Neural crest cell (in vitro differentiated cells): ENCODE results near the gene CRHR1. TPM values are rescaled to one million over a fixed set of nuclear protein-coding genes. Genes with fewer than 3 reads are reported as not detected.

Experiments used
- DNase-seq: peaks from one replicate; pipeline ENCODE4 v3.0.0; 2021; ENCODE audit warnings: low read depth, mixed read lengths, low spot score
- H3K27ac Mint-ChIP-seq: one replicate; pipeline ENCODE4 v1.8.0; 2021; ENCODE audit warnings: mild to moderate bottlenecking, mixed read lengths; ENCODE audit not compliant: unreplicated experiment
- H3K27me3 Mint-ChIP-seq: 2 replicates; pipeline ENCODE4 v1.8.0; 2021; ENCODE audit warnings: low read depth, mild to moderate bottlenecking, mixed read lengths
- H3K36me3 Mint-ChIP-seq: 2 replicates; pipeline ENCODE4 v1.8.0; 2021; ENCODE audit warnings: low read depth, mild to moderate bottlenecking, mixed read lengths
- H3K4me1 Mint-ChIP-seq: 2 replicates; pipeline ENCODE4 v1.8.0; 2021; ENCODE audit warnings: mixed read lengths
- H3K4me3 Mint-ChIP-seq: one replicate; pipeline ENCODE4 v1.8.0; 2021; ENCODE audit warnings: mild to moderate bottlenecking, mixed read lengths
- H3K9me3 Mint-ChIP-seq: 2 replicates; pipeline ENCODE4 v1.8.0; 2021; ENCODE audit warnings: mixed read lengths
- total RNA-seq: library from RNA; stranded (reverse); gene quantifications from 2 replicates; pipeline ENCODE4 v1.2.1, GENCODE V29; 2021
- TF ChIP-seq, protein P1 (sequence below): fragments of 200-600 bp; sonication (generic); conservative IDR thresholded peaks from 2 replicates; pipeline ENCODE4 v1.5.0; 2021; ENCODE audit warnings: antibody characterized with exemption, mild to moderate bottlenecking

The CRHR1 gene
- total RNA-seq, 1 donor from 2014 or later, result 1.1 TPM

DNA sequence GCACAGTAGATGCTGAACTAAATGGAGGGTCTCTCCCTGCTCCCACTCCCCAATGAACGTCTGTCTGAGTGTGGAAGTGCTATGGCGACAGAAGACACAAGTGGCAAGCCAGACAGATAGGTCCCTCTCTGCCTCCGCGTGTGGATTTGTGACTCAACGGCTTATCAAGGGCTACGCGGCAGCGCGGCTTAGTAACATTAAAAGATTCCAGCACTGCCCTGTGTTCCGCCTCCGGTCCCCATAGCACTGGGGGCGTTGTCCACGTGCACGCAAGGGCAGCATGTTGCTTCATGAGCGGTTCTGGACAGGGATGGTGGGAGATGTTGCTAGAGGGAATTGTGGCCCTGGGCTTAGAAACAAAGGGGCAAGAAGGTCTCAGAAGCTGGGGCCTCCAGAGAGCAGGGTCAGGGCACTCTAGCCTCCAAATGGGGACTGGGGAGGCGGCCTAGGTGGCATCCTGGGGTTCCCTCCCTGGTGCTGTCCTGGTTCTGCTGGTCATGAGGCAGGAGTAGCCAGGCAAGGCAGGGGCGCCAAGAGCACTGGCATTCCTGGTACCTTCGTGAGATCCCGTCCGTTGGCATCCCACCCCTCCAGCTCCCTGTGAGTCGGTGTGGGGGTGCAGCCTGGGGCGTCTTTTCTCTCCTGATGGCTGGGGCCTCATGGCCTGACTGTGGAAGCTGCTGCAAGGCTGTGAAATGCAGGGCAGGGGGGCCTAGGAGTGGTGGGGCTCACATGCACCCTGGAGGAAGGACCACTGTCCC is 9.1 kb downstream of the CRHR1 start:
- peaks cover 42% of the 10 kb centered on the region for H3K27me3 Mint-ChIP-seq
- H3K27ac Mint-ChIP-seq, result no peak overlapping the region

DNA sequence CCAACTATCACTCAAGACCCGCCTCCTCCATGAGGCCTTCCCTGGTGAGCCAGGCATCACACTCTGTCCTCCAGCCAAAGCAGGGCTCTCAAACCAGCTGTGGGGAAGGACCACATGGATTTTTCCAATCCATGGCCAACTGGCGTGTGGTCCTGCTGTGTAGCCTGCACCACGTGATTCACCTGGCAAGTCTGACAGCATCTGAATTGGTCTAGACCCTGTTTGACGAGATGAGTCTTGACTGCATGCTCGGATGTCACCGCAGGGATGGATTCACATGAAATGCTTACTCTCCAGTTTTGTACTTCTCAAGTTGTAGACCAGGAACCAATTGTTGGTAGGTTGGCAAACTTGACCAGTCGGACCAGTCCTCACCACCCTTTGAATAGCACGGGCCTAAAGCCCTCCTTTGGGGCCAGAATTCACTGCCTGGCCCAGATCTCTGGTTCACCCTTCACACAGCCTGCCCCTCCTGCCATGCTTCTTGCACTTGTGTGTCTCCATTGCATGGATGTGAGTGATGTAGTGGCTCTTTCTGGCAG is 9.9 kb downstream of the CRHR1 start:
- Mint-ChIP-seq H3K4me3 (no peak overlapping the region), H3K4me1 (peaks cover 4% of the 10 kb centered on the region)

More for the DNA sequence above, 9.1 kb downstream of the CRHR1 start:
- H3K9me3 Mint-ChIP-seq, result no peaks in the 10 kb centered on the region
- no peak for DNase-seq
- no peak overlapping the region for H3K4me3 Mint-ChIP-seq
- TF ChIP-seq, protein P1, sequence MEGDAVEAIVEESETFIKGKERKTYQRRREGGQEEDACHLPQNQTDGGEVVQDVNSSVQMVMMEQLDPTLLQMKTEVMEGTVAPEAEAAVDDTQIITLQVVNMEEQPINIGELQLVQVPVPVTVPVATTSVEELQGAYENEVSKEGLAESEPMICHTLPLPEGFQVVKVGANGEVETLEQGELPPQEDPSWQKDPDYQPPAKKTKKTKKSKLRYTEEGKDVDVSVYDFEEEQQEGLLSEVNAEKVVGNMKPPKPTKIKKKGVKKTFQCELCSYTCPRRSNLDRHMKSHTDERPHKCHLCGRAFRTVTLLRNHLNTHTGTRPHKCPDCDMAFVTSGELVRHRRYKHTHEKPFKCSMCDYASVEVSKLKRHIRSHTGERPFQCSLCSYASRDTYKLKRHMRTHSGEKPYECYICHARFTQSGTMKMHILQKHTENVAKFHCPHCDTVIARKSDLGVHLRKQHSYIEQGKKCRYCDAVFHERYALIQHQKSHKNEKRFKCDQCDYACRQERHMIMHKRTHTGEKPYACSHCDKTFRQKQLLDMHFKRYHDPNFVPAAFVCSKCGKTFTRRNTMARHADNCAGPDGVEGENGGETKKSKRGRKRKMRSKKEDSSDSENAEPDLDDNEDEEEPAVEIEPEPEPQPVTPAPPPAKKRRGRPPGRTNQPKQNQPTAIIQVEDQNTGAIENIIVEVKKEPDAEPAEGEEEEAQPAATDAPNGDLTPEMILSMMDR, result no peak
- H3K4me1 Mint-ChIP-seq, result peaks cover 4% of the 10 kb centered on the region
- no peaks in the 10 kb centered on the region for H3K36me3 Mint-ChIP-seq

DNA sequence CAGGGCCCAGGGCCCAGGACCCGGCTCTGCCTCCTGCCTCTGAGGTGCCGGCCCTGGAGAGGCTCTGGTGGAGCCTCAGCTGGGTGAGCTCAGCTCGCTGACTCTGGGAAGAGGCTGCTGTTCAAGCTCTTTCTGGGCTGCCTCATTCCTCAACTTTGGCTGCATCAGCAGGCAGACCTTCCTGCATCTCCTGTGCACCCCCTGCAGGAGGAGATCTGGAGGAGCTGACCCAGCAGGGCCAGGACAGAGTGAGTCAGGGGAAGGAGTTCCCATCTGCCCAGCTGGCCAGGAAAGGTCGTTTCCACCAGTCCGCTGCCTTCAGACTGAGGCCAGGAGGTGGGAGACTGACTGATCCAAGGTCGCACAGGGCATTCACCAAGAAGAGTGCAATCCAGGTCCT is 10.7 kb downstream of the CRHR1 start:
- no peak overlapping the region for H3K27ac Mint-ChIP-seq

More for the DNA sequence above, 9.9 kb downstream of the CRHR1 start:
- Mint-ChIP-seq H3K27me3 (peaks cover 33% of the 10 kb centered on the region), H3K9me3 (no peaks in the 10 kb centered on the region), H3K36me3 (no peaks in the 10 kb centered on the region), H3K27ac (no peak overlapping the region)
- TF ChIP-seq, protein P1, result no peak
- no peak for DNase-seq

DNA sequence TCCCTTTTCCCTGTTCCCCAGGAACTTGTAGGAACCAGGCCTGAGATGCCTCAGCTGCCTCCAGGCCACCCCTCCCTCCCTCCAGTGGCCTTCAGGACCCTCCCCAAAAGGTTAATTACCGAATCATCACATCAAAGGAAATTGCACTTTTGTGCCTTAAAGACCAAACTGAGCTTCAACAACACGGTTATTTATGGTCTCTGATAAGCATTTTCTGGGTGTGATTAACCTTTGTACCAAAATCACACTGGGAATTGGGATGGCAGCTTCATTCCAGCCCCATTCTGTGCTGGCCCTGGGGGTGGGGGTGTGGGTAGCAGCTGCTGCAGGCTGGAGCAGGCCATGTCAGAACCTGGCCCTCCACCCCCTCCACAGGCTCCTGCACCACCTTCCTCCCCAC is 16.7 kb downstream of the CRHR1 start:
- Mint-ChIP-seq H3K27ac (no peak overlapping the region), H3K4me3 (no peak overlapping the region), H3K4me1 (no peaks in the 10 kb centered on the region), H3K9me3 (no peaks in the 10 kb centered on the region), H3K27me3 (peaks cover 11% of the 10 kb centered on the region), H3K36me3 (no peaks in the 10 kb centered on the region)
- DNase-seq, result no peak
- TF ChIP-seq, protein P1, result no peak

More for the DNA sequence above, 10.7 kb downstream of the CRHR1 start:
- TF ChIP-seq, protein P1, result no peak
- Mint-ChIP-seq H3K4me1 (peaks cover 4% of the 10 kb centered on the region), H3K9me3 (no peaks in the 10 kb centered on the region), H3K4me3 (no peak overlapping the region), H3K27me3 (peaks cover 27% of the 10 kb centered on the region), H3K36me3 (no peaks in the 10 kb centered on the region)
- no peak for DNase-seq

DNA sequence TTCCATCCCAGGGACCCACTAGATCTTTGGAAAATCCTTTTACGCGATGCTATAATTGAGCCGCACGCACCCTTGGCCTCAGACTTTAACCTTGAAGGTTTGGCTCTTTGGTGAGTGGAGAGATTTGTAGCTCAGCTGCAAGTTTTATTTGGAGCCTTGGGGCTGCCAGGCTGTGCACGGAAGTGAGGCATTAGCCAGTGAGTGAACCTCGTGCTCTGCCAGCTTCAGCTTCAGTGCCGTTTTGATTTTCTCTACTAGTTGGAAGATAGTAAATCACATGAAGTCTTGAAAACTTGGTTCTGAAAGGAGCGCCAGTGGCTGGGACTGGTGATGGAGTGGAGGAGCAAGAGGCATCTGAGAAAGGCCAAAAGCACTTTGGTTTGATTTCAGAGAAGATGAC is 17.3 kb downstream of the CRHR1 start:
- H3K4me3 Mint-ChIP-seq, result no peak overlapping the region
- H3K27me3 Mint-ChIP-seq, result peaks cover 11% of the 10 kb centered on the region
- H3K9me3 Mint-ChIP-seq, result no peaks in the 10 kb centered on the region
- no peak for DNase-seq
- no peaks in the 10 kb centered on the region for H3K36me3 Mint-ChIP-seq
- TF ChIP-seq, protein P1, result no peak
- H3K4me1 Mint-ChIP-seq, result no peaks in the 10 kb centered on the region
- H3K27ac Mint-ChIP-seq, result no peak overlapping the region
